Amygdala (tissue), 56 donors: ENCODE data around the gene LARP1B.
"Not testable (repeated sequence)": the region's sequence is repeated elsewhere in the genome, so short reads cannot be mapped to it uniquely, and the experiment has no call there.

Experiments used
- DNase-seq, 56 donors: peaks; one replicate each; lab custom pipeline; 2025; lab: John Stamatoyannopoulos, UW

Gene LARP1B

GRCh38 chr4:128220286-128221235, 159.4 kb downstream of the LARP1B start:
- DNase-seq = no peak

- no peak for DNase-seq
Measured at GRCh38 chr4:128221586-128221985, 160.5 kb downstream of the LARP1B start.

- DNase-seq = no peak
Measured at GRCh38 chr4:128225148-128225547, 164.0 kb downstream of the LARP1B start.

GRCh38 chr4:128227991-128228571, 167.0 kb downstream of the LARP1B start:
- no peak for DNase-seq

GRCh38 chr4:128228845-128229795, 168.0 kb downstream of the LARP1B start:
- DNase-seq = no peak

GRCh38 chr4:128232719-128233118, 171.6 kb downstream of the LARP1B start:
- DNase-seq = no peak

GRCh38 chr4:128234836-128235235, 173.7 kb downstream of the LARP1B start:
- no peak for DNase-seq

- DNase-seq = no peak
Measured at GRCh38 chr4:128241019-128241418, 179.9 kb downstream of the LARP1B start.

GRCh38 chr4:128241425-128241913, 180.4 kb downstream of the LARP1B start:
- DNase-seq = no peak

GRCh38 chr4:128241981-128242380, 180.9 kb downstream of the LARP1B start:
- DNase-seq = no peak

- no peak for DNase-seq
Measured at GRCh38 chr4:128242601-128243000, 181.5 kb downstream of the LARP1B start.

GRCh38 chr4:128244379-128244778, 183.3 kb downstream of the LARP1B start:
- no peak for DNase-seq

GRCh38 chr4:128245391-128245790, 184.3 kb downstream of the LARP1B start:
- not testable (repeated sequence) for DNase-seq

- no peak for DNase-seq
Measured at GRCh38 chr4:128247906-128248305, 186.8 kb downstream of the LARP1B start.

- no peak for DNase-seq
Measured at GRCh38 chr4:128249787-128250668, 188.9 kb downstream of the LARP1B start.

- DNase-seq = no peak
Measured at GRCh38 chr4:128255906-128256305, 194.8 kb downstream of the LARP1B start.

GRCh38 chr4:128256539-128256938, 195.4 kb downstream of the LARP1B start:
- no peak for DNase-seq

GRCh38 chr4:128258166-128258565, 197.1 kb downstream of the LARP1B start:
- DNase-seq = not testable (repeated sequence)

GRCh38 chr4:128259889-128260288, 198.8 kb downstream of the LARP1B start:
- DNase-seq = not testable (repeated sequence)
